GM18861 (cell line): ENCODE measurements around the gene TRERF1.
"Not testable (repeated sequence)": the region's sequence is repeated elsewhere in the genome, so short reads cannot be mapped to it uniquely, and the experiment has no call there.

Experiments
- ATAC-seq: cut with Tn5 transposase; IDR thresholded peaks from one replicate; pipeline ENCODE4 v1.9.1; 2021; ENCODE audit not compliant: unreplicated experiment

TRERF1 gene

GRCh38 chr6:42344756-42345155 lies 107.0 kb downstream of the TRERF1 start:
- ATAC-seq = no peak

GRCh38 chr6:42341771-42342553 lies 109.8 kb downstream of the TRERF1 start:
- ATAC-seq = no peak

GRCh38 chr6:42341221-42341620 lies 110.5 kb downstream of the TRERF1 start:
- no peak for ATAC-seq

DNA sequence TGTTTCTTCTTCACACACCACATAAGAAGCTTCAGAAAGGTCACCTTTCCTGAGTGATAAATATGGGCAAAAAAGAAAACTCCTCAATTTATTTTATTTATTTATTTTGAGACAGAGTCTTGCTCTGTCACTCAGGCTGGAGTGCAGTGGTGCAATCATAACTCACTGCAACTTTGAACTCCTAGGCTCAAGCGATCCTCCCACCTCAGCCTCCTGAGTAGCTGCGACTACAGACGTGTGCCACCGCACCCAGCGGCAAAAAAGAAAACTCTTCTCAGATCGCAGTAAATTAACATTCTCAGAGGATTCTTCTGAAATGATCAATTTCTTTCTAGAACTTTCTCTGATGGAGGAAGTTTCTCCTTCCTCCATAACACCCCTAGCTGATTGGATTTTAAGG lies 111.2 kb downstream of the TRERF1 start:
- ATAC-seq = no peak

GRCh38 chr6:42339991-42340401 lies 111.7 kb downstream of the TRERF1 start:
- ATAC-seq = peak; percentile 84

GRCh38 chr6:42338744-42339222 lies 112.9 kb downstream of the TRERF1 start:
- ATAC-seq = no peak

- ATAC-seq = no peak
These were observed 113.6 kb downstream of the TRERF1 start for GRCh38 chr6:42337985-42338743.

DNA sequence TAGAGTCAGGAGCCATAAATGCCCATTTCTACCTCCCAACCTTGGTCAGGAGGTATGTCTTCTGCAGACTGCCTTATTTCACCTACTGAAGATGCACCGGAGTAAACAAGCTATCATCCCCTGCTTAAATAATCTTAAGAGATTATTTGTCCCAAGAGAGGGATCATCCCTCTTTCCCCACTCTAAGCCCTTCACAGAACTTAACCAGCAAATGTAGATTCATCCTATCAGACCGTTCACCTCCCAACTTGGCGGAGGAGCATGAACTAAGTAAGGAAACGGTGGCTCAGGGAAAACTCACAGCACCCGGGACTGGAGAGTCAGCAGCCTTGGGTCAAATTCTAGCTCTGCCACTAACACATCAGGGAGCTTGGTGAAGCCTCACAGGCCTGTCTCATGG lies 115.3 kb downstream of the TRERF1 start:
- no peak for ATAC-seq

DNA sequence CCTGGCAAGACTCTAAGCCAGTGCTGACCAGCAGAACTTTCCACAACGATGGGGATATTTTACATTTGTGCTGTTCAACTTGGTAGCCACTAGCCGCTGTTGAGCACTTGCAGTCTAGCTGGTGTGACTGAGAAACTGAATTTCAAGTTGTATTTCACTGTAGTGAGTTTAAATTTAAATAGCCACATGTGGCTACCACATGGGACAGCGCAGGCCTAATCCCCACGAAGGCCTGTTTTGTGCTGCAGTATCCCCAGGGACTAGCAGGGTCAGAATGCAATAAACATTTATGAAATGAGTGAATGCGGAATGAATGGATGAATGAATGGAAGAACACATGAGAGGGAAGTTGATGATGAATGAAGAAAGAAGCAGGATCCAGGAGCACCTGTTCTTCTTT lies 115.8 kb downstream of the TRERF1 start:
- no peak for ATAC-seq

DNA sequence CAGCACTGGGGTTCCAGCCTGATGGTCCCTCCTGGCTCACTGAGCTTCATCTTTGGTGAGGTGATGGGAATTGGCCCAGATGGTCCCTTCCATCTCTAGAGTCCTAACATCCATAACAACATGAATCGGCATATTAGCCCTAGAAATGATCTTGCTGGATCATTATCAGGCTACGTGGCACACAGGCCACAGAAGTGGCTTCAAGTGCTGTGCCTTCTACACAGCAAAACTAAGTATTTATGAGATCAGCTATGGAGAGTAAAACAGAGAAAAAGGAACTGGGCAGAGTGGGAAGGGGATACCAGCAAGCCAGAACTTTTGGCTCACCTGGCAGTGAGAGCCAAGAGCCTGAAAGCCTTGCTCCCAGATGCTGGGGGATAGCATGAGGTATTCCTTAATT lies 116.9 kb downstream of the TRERF1 start:
- ATAC-seq = no peak

GRCh38 chr6:42333612-42334011 lies 118.1 kb downstream of the TRERF1 start:
- ATAC-seq = no peak

GRCh38 chr6:42332916-42333315 lies 118.8 kb downstream of the TRERF1 start:
- ATAC-seq = no peak

DNA sequence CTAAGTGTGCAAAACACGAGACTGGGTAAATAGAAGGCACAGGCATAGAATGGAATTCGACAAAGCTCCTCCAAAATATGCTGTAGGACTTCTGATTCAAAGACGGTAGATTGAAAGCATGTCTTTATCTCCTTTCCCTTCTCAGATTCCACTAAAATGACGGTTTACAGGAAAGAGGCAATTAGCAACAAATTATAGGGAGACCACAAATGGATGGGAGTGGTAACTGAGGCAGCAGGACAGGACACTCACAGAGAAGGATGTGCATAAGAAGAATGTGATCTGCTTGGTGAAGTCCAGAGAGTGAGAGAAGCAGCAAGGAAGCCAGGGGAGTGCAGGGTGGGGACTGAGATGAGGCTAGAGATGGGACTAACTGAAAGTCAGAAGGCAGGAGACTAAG lies 120.7 kb downstream of the TRERF1 start:
- no peak for ATAC-seq

- no peak for ATAC-seq
These were observed 125.5 kb downstream of the TRERF1 start for GRCh38 chr6:42326248-42326647.

- ATAC-seq = not testable (repeated sequence)
These were observed 126.9 kb downstream of the TRERF1 start for GRCh38 chr6:42324656-42325324.

DNA sequence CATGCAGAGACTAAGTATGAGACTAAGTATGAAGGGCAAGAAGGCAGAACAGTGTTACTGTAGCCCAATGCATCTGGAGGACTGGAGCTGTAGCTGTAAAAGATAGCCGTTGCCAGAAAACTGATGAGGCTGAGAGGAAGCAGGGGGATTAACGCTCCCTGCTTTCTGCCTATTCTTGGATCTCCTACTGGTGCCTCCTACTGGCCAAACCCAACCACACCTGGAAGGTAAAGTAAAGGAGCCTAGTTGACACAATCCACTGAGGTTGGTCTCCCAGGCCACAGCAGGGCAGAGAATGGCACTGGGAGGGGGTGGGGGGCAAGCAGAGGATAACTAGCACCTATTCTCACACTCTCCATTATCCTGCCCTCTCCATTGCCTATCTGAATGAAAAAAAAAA lies 129.1 kb downstream of the TRERF1 start:
- ATAC-seq = no peak

GRCh38 chr6:42321976-42322375 lies 129.8 kb downstream of the TRERF1 start:
- no peak for ATAC-seq

- no peak for ATAC-seq
These were observed 131.0 kb downstream of the TRERF1 start for GRCh38 chr6:42320762-42321161.

- ATAC-seq = no peak
These were observed 133.2 kb downstream of the TRERF1 start for GRCh38 chr6:42318480-42318879.

GRCh38 chr6:42316981-42317380 lies 134.7 kb downstream of the TRERF1 start:
- ATAC-seq = no peak
